SJSA1 (cell line): ENCODE results near the gene GIGYF2. TPM values are rescaled to one million over a fixed set of nuclear protein-coding genes. Genes with fewer than 3 reads are reported as not detected.

Source experiments
- DNase-seq, 2 experiments: peaks; one replicate each; pipeline ENCODE4 v3.0.0-alpha.2; 2015 to 2020; ENCODE audit warnings: low spot score in 2 of 2, low read depth in 1 of 2
- H3K27ac ChIP-seq: fragments of 250-450 bp; sonication (Bioruptor Pico); 2 replicates; pipeline ENCODE4 v1.5.1; 2020; ENCODE audit warnings: mild to moderate bottlenecking, moderate library complexity
- H3K27me3 ChIP-seq: fragments of 250-450 bp; sonication (Bioruptor Pico); replicated peaks from 2 replicates; pipeline ENCODE4 v1.5.1; 2020; ENCODE audit warnings: mild to moderate bottlenecking, moderate library complexity
- H3K36me3 ChIP-seq: fragments of 250-450 bp; sonication (Bioruptor Pico); 2 replicates; pipeline ENCODE4 v1.5.1; 2020; ENCODE audit warnings: mild to moderate bottlenecking
- H3K4me1 ChIP-seq: fragments of 250-450 bp; sonication (Bioruptor Pico); replicated peaks from 2 replicates; pipeline ENCODE4 v1.6.1; 2021; ENCODE audit warnings: mild to moderate bottlenecking
- H3K4me3 ChIP-seq: fragments of 250-450 bp; sonication (Bioruptor Pico); 2 replicates; pipeline ENCODE4 v1.5.1; 2020; ENCODE audit warnings: mild to moderate bottlenecking
- H3K9me3 ChIP-seq: fragments of 250-450 bp; sonication (Bioruptor Pico); replicated peaks from 2 replicates; pipeline ENCODE4 v1.5.1; 2020; ENCODE audit warnings: mild to moderate bottlenecking
- total RNA-seq: library from RNA; depleted of rRNA; stranded (reverse); fragments of >200 nt; shearing (Covaris generic); gene quantifications from 2 replicates; pipeline ENCODE4 v1.2.3, GENCODE V29; 2014

GIGYF2 gene
- total RNA-seq, 1 experiment from 2014 or later = 51.0 TPM

GRCh38 chr2:232882505-232883115 lies 185.5 kb downstream of the GIGYF2 start:
- Histone ChIP-seq H3K9me3 (no peaks in the 10 kb centered on the region), H3K36me3 (0 out of 2 replicates have a peak, but pooled peaks cover 6% of the 10 kb centered on the region), H3K4me3 (no peak overlapping the region), H3K27me3 (no peaks in the 10 kb centered on the region), H3K4me1 (no peaks in the 10 kb centered on the region), H3K27ac (no peak overlapping the region)
- DNase-seq = no peak

- no peak for DNase-seq
- Histone ChIP-seq H3K4me1 (no peaks in the 10 kb centered on the region), H3K9me3 (no peaks in the 10 kb centered on the region), H3K36me3 (0 out of 2 replicates have a peak, but pooled peaks cover 6% of the 10 kb centered on the region), H3K27ac (no peak overlapping the region), H3K4me3 (no peak overlapping the region), H3K27me3 (no peaks in the 10 kb centered on the region)
Measured at GRCh38 chr2:232883116-232883721, 186.1 kb downstream of the GIGYF2 start.

GRCh38 chr2:232884001-232884421 lies 186.9 kb downstream of the GIGYF2 start:
- no peak for DNase-seq

GRCh38 chr2:232884549-232885263 lies 187.6 kb downstream of the GIGYF2 start:
- Histone ChIP-seq H3K27ac (no peak overlapping the region), H3K36me3 (0 out of 2 replicates have a peak, but pooled peaks cover 6% of the 10 kb centered on the region), H3K4me3 (no peak overlapping the region), H3K4me1 (no peaks in the 10 kb centered on the region), H3K27me3 (no peaks in the 10 kb centered on the region), H3K9me3 (no peaks in the 10 kb centered on the region)
- no peak for DNase-seq

More at GRCh38 chr2:232884001-232884421, 186.9 kb downstream of the GIGYF2 start:
- Histone ChIP-seq H3K27me3 (no peaks in the 10 kb centered on the region), H3K4me3 (no peak overlapping the region), H3K9me3 (no peaks in the 10 kb centered on the region), H3K36me3 (0 out of 2 replicates have a peak, but pooled peaks cover 6% of the 10 kb centered on the region), H3K27ac (no peak overlapping the region), H3K4me1 (no peaks in the 10 kb centered on the region)

- Histone ChIP-seq H3K4me1 (no peaks in the 10 kb centered on the region), H3K9me3 (no peaks in the 10 kb centered on the region), H3K27ac (no peak overlapping the region), H3K27me3 (no peaks in the 10 kb centered on the region), H3K36me3 (0 out of 2 replicates have a peak, but pooled peaks cover 6% of the 10 kb centered on the region), H3K4me3 (no peak overlapping the region)
- no peak for DNase-seq
Measured at GRCh38 chr2:232885264-232885961, 188.3 kb downstream of the GIGYF2 start.

GRCh38 chr2:232886176-232886575 lies 189.0 kb downstream of the GIGYF2 start:
- no peak for DNase-seq
- Histone ChIP-seq H3K4me3 (no peak overlapping the region), H3K27ac (no peak overlapping the region), H3K36me3 (0 out of 2 replicates have a peak, but pooled peaks cover 6% of the 10 kb centered on the region), H3K9me3 (no peaks in the 10 kb centered on the region), H3K4me1 (peaks cover 6% of the 10 kb centered on the region), H3K27me3 (no peaks in the 10 kb centered on the region)

GRCh38 chr2:232886632-232887031 lies 189.5 kb downstream of the GIGYF2 start:
- peak in 1 of 2 experiments; percentile 24 for DNase-seq
- Histone ChIP-seq H3K4me1 (peaks cover 10% of the 10 kb centered on the region), H3K4me3 (no peak overlapping the region), H3K27me3 (no peaks in the 10 kb centered on the region), H3K27ac (no peak overlapping the region), H3K36me3 (0 out of 2 replicates have a peak, but pooled peaks cover 6% of the 10 kb centered on the region), H3K9me3 (no peaks in the 10 kb centered on the region)

GRCh38 chr2:232887171-232887850 lies 190.2 kb downstream of the GIGYF2 start:
- Histone ChIP-seq H3K36me3 (0 out of 2 replicates have a peak, but pooled peaks cover 6% of the 10 kb centered on the region), H3K9me3 (no peaks in the 10 kb centered on the region), H3K27me3 (no peaks in the 10 kb centered on the region), H3K4me3 (no peak overlapping the region), H3K27ac (no peak overlapping the region), H3K4me1 (peaks cover 15% of the 10 kb centered on the region)
- peak in 1 of 2 experiments; percentile 40 for DNase-seq

- no peaks in the 10 kb centered on the region for H3K9me3 ChIP-seq
- H3K27ac ChIP-seq = no peak overlapping the region
- no peaks in the 10 kb centered on the region for H3K27me3 ChIP-seq
- peak in 1 of 2 experiments; percentile 28 for DNase-seq
- peaks cover 15% of the 10 kb centered on the region for H3K4me1 ChIP-seq
- no peak overlapping the region for H3K4me3 ChIP-seq
- 0 out of 2 replicates have a peak, but pooled peaks cover under 1% of the 10 kb centered on the region for H3K36me3 ChIP-seq
Measured at GRCh38 chr2:232888099-232888836, 191.1 kb downstream of the GIGYF2 start.

GRCh38 chr2:232888839-232889529 lies 191.9 kb downstream of the GIGYF2 start:
- H3K27ac ChIP-seq = no peak overlapping the region
- peak in 1 of 2 experiments; percentile 25 for DNase-seq
- no peaks in the 10 kb centered on the region for H3K9me3 ChIP-seq
- no peaks in the 10 kb centered on the region for H3K27me3 ChIP-seq
- H3K36me3 ChIP-seq = no peaks in the 10 kb centered on the region
- H3K4me1 ChIP-seq = peaks cover 15% of the 10 kb centered on the region
- H3K4me3 ChIP-seq = no peak overlapping the region

- Histone ChIP-seq H3K36me3 (no peaks in the 10 kb centered on the region), H3K4me1 (peaks cover 19% of the 10 kb centered on the region), H3K27ac (no peak overlapping the region), H3K4me3 (no peak overlapping the region), H3K27me3 (no peaks in the 10 kb centered on the region), H3K9me3 (no peaks in the 10 kb centered on the region)
- DNase-seq = peak in 1 of 2 experiments; percentile 34
Measured at GRCh38 chr2:232889876-232890401, 192.8 kb downstream of the GIGYF2 start.

GRCh38 chr2:232890536-232890895 lies 193.4 kb downstream of the GIGYF2 start:
- no peak for DNase-seq
- Histone ChIP-seq H3K9me3 (no peaks in the 10 kb centered on the region), H3K27ac (no peak overlapping the region), H3K4me1 (peaks cover 25% of the 10 kb centered on the region), H3K4me3 (no peak overlapping the region), H3K27me3 (no peaks in the 10 kb centered on the region), H3K36me3 (no peaks in the 10 kb centered on the region)
